ENCODE data around the gene ARR3.
"Not testable (repeated sequence)": the region's sequence is repeated elsewhere in the genome, so short reads cannot be mapped to it uniquely, and the experiment has no call there.

ARR3 gene

DNA sequence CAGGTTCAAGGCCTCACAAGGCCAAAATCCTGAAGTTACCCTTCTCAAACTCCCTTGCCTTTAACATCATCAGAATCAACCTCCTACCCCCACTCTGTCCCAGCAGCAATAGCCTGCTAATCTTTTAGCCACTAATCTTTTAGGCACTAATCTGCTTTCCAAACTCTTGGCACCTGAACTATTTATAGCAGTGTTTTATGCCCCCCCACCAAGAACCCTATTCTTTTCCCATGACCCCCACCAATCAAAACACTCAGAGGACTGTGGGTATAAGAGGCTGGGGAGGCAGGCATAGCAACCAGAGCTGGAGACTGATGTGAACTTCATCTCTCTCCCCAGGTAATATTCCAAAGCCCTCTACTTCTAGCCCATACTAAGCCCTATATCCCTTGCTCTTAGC lies at the start of gene ARR3:
ARR3 (plus strand) TSS at position 301 of the 400 bp plus-strand sequence. CDS start 1,052 bp downstream, outside the sequence.
- no peak for DNase-seq (ENCODE audit: low read depth)

DNA sequence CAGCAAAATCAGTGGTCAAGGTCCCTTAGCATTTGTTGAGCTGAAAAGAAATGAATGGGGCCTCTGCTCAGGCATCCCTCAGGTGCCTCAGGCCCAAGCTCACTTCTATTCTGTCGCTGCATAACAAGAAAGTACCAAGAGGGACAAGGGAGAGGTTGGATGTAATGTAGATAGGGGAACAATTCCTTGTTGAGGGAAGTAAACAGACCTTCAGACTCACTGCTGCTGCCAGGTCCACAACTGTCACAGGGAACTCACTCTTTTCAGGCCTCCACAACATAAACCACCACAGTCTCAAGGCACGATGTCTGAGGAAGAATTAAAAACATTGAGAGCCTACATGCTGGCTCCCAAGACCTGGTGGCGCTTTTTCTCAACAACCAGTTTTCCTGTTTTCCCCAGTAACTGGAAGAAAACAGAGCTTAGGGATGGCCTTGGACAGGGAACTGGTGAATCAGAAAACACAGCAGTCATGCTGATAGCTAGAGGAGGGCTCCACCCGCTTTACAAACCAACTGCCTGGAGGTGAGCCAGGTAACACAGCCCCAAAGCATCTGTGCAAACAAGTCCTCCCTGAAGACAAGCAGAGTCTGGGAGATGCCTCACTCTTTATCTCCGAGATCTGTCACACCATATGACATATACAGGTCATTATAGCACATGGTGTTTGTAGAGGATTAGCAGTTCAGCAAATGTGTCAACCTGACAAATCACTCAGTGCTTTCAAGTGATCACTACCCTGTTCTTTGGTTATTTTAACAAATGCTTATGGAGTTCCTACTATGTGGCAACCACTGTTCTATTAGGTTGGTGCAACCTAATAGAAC lies 48.0 kb upstream of the ARR3 start:
- peak; percentile 37 for DNase-seq (ENCODE audit: low read depth)

DNA sequence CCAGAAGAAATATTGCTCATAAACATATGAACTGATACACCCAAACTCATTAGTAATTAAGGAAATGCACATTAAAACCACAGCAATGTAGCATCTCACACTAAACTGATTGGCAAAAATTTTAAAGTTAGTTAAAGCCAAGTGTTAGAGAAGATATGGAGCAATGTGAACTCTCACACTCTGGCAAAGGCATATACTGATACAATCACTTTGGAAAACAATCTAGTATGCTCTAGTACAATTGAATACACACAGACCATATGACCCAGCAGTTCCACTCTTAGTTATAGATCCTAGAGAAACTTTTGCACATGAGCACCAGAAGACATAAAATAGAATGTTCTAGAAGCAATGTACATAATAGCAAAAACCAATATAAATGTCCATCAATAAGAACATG lies 42.1 kb upstream of the ARR3 start:
- DNase-seq (ENCODE audit: low read depth): no peak

DNA sequence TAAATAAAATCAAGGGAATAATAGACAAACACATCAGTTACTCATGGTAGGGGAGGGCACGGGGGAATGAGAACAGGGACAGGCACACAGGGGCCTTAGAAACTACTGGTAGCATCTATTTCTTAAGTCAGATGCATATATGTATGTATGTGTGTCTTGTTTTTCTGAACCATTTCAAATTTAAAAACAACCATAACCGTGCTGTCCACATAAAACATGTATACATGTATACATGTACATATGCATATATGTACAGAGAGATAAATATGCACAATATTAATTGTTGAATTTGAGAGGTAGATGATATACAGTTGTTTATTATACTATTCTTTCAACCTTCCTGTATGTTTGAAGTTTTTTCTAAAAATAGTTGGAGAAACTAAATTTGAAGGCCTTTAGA lies 41.4 kb upstream of the ARR3 start:
- no peak for DNase-seq (ENCODE audit: low read depth)

DNA sequence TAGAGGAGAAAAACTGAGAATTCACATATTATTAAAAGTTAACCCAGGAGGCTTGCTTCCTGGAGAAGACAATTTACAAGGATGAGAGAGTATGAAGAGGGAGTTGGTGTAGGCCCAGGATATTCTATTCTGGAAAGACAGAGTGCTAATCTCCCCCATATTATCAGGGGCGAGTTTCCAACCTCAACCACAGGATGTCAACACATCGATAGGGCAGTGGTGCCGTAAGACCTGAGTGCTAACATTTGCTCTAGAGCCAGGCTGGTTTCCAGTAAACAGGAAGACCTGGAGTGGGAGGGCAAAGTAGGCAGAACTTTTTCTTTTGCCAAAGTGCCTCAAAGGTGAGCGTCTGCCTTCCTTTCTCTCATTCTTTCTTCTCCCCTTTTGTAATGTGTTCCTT lies 36.5 kb upstream of the ARR3 start:
- DNase-seq (ENCODE audit: low read depth): no peak

DNA sequence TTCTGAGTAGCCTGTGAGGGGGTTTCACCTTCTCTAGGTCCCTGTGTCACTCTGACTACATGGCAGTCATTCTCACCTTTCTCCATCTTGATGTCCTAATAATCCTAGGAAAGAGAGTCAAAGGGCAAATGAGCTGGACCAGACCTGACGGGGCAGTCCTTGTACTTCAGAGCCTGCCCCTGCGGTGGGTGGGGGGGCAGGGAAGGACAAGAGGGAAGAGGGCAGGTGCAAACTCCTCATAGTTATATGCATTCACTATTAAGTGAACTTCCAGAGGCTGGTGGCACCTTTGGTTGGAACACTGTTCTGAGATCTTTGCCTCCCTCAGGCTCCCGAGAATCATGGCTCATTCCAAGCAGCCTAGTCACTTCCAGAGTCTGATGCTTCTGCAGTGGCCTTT lies 33.8 kb upstream of the ARR3 start, which contains the start of gene AWAT1:
AWAT1 (plus strand) TSS at position 301 of the 400 bp plus-strand sequence; CDS start at position 342, 41 bp downstream.
- no peak for DNase-seq (ENCODE audit: low read depth)

DNA sequence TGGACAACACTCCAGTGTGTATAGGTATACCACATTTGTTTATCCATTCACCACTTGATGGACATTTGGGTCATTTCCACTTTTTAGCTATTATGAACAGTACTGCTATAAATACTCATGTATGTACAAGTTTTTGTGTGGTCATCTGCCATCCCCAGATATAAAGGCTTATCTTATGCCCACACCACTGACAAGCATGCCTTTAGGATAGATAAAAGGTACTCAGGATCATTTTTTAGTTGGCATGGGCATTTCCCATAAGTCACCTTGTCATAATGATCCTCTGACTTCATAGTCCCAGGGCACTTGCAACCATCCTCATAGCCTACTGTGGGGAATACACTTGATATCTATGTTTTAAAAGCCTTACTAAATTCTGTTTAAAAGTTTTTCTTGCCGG lies 27.4 kb upstream of the ARR3 start:
- no peak for DNase-seq (ENCODE audit: low read depth)

DNA sequence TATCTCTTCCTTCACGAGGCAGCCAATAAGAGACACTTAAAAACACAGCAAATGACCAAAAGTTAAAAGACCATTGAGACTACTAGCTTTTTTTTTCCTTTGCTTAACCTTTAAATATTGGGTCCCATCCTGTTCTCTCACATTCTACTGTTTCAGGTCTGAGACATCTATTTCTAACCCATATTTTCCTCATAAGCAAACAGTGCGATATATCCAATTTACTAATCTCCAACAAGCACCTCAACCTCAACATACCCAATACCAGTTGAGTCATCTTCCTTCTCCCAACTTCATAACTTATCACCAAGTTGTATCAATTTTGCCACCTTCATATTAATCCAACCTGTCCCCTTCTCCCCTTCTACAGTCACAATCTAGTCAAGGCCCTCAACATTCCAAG lies 26.6 kb upstream of the ARR3 start:
- DNase-seq (ENCODE audit: low read depth): no peak

DNA sequence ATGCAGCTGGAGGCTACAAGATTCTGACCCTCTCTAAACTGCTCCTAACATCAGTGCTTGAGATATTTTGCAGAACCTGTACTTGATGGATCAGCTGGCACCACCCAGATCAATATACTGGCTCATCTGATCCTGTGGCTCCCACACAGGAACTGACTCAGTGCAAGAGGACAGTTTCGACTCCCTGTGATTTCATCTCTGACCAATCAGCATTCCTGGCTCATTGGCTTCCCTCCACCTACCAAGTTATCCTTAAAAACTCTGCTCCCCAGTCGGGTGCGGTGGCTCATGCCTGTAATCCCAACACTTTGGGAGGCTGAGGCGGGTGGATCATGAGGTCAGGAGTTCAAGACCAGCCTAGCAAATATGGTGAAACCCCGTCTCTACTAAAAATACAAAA lies 24.5 kb upstream of the ARR3 start:
- DNase-seq (ENCODE audit: low read depth): not testable (repeated sequence)

DNA sequence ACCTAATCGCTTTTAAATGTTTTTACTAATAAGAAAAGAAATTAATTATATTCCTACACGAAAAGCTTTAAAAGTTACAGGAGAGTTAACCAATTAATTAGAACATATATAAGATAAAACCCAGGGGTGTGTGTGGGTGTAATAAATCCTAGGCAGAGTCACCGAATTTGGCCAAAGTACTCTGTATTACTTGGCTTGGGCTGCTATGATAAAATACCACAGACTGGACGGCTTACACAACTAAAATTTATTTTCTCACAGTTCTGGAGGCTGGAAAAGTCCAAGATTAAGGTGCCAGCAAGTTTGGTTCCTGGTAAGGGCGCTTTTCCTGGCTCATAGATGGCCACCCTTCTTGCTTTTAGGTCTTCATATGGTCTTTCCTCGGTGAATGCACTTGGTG lies 23.3 kb upstream of the ARR3 start:
- no peak for DNase-seq (ENCODE audit: low read depth)

DNA sequence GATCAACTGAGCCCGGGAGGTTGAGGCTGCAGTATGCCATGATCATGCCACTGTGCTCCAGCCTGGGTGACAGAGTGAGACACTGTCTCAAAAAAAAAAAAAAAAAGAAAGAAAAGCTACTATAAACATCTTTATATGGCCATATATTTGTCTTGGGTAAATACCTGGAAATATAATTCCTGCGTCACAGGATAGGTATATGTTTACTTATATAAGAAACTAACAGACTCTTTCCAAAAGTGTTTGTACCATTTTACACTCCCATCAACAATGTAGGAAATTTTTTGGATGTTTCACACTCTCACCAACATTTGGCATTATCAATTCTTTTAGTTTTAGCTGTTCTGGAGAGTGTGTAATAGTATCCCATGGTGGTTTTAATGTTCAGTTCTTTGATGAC lies 20.9 kb upstream of the ARR3 start:
- DNase-seq (ENCODE audit: low read depth): no peak

DNA sequence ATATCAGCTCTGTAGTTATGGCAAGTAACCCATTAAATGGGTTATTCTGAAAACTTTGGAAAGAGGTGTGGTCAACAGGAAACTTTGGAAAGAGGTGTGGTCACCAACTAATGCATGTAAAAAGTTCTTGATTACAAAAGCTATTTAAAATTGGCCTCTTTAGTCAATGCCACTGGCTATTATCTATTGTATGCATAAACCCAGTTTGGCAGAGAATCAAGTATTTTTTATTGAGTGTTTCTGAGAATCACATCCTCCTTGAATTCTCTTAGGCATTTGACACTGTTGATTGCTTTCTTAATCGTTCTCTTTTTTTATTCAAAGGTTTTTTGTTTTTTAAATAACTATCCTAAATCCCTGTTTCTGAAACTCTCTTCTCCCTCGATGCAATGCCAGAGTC lies 15.6 kb upstream of the ARR3 start:
- DNase-seq (ENCODE audit: low read depth): no peak

DNA sequence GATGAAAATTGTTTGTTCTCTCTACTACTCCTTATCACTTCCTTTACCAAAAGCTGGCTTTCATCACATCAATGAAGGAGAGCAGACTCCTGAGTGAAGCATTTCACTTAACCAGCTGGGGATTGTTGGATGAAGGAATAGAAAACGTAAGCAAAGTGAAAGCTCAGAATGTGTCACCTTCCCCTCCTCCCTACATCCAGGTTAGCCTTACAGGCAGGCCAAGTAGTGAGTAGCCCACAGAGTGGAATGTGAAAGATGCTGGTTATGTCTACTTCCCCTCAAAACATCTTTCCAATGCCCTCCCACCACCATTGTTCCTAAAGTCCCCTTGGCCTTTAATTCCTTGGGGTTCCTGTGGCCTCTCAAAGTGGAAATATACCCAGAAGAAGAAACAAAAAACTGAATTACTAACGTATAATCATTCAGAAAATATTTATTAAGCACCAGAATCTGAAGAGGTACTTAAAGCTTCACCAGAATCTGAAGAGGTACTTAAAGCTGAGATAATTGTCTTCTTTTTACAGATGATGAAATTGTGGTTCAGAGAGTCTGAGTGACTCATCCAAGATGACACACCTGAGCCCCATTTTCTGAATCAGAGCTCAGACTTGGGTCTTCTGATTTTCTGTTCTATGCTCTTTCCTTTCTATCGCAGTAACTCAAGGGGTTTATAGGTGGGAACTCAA lies 14.6 kb upstream of the ARR3 start:
- no peak for DNase-seq (ENCODE audit: low read depth)

DNA sequence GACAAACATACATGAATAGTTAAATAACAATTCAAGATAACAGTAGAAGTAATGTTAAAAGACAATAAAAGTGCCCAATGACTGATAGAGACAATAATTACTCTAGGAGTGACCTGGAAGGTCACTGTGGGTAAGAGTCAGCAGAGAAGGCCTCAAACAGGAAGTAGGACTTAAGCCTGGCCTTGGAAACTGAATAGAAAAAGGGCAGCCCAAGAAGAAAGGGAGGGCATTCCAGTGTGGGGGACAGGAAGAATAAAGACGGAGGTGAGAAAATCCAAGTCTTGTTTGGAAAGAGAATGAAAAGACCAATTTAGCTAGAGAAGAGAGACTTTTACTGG lies 14.1 kb upstream of the ARR3 start:
- no peak for DNase-seq (ENCODE audit: low read depth)

DNA sequence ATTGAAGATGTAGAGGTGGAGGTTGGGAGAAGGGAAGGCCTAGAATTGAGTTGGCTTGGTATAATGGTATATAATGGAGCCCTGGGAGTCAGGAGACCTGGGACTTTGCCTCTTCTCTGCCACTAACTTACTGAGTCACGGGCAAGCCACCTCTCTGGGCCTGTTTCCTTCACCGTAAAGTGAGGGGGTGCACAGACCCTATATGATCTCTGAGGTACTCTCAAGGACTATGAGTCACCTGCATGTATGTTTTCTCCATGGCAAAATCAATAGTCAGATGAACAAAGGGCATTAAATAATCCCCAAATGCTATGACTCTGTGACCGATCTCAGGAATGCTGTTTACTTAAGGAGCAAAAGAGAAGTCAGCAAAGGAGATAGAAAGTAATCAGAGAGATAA lies 13.2 kb upstream of the ARR3 start:
- DNase-seq (ENCODE audit: low read depth): no peak

DNA sequence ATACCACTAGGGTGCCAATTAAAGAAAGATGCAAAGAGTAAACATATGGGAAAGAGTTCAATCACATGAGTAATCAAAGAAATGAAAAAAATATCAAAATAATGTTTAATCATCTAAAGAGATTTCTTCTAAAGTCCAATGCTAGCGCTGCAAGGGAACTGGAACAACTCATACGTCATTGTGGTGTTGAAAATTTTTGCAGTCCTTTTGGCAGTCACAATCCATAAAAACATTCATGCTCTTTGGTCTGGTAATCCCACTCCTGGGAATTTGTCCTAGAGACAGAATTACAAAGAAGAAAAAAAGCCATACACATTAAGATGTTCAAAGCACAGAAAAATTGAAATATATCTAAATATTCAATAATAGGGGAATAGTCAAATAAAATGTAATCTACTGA lies 12.7 kb upstream of the ARR3 start:
- DNase-seq (ENCODE audit: low read depth): no peak

DNA sequence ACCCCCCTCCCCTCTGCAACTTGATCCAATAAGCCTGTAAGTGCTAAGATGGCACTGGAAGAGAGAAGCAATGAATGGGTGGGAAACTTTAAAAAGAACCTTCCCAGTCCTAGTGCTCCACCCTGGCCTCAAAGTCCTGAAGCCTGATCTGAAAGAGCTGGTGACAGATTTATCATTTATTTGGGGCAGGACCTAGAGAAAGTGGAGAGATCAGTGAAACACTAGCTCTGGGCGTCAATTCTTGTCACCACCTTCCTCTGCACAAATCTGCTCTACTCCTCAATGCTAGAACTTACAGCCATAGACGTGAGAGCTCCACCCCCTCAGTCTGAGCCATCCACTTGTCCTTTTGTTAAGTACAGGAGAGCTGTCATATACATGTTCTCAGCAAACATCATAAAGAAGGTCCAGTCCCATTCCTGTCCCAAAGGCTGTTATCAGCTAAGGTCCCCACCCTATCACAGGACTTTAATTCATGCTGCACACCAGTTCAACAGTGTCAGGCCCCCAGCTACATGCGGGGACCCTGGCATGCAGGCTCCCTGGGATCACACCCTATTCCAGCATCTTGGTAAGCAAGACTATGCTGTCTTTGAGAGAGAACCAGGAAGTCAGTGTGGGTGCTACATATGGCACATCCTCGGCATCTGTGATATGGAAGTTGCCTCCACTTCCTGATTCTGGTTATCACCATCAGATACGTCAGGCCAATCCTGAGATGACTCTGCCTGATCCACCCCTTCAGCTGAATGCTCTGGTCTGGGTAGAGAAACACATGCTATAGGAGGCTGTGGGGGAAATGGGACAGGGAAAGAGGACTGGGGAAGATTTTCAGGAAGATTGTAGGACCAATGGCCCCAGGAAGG lies 10.5 kb upstream of the ARR3 start:
- DNase-seq (ENCODE audit: low read depth): no peak

DNA sequence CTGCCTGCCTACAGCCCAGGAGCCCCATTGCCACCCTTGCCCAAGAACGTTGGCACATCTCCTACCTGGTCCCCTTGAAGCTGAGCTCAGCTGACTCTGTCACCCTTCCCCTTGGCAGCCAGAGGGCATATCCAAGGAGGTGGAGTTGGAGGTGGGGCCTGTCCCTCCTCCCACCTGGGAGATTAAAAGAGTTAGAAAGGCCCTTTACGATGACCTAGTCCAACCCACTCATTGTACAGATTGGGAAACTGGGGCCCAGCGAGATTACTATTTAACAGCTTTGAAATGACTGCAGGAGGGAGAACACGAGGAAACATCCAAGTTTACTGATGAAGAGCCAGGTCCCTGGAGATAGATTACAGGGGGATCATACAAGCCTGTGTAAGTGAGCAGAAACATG lies 8.0 kb upstream of the ARR3 start, which contains the start of gene P2RY4:
P2RY4 (minus strand) TSS at position 101 of the 400 bp plus-strand sequence. CDS start 580 bp downstream, outside the sequence.
- DNase-seq (ENCODE audit: low read depth): no peak

DNA sequence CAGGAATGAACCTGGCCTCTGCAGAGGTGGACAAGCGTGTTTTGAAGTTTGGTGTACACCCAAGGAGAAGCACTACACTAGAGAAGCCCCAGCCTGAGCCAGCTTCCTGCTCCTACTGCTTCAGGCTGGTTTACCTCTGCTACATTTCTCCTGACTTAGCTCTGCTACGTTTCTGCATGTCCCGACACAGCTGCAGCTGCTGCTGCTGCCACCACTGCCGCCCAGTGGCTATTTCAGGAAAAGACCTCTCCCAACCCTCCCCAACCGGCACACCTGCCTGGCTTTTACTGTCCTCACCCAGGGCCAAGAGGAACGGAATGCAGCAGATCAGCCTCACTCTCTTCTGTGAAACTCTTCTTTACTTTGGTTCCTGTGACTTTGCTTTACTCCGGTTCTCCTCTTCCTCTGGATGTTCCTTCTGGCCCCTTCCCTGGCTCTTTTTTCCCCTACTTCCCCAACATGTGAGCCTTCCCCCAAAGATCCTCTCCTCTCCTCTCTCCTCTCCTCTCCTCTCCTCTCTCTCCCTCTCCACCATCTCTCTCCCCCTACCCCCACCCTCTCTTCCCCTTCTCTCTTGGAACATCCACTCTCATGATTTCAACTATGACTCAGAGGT lies 5.1 kb upstream of the ARR3 start:
- DNase-seq (ENCODE audit: low read depth): no peak

DNA sequence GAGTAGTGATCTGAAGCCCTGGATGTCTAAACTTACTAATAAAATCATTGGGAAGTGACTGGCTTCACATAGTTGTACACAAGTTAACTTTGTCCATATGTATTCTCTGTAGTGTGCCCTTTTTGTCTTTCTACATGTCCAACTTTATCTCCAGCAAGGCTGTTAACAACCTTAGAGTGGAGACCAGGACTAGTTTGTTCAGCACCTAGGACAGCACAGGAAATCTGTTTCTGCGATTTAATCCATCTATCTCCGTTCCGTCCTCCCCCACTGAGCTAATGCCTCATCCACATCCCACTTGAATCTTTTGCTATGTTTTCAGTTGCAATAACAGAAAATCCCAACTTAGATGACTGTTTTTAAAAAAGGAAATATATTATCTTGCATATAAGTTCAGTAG lies 3.4 kb upstream of the ARR3 start:
- DNase-seq (ENCODE audit: low read depth): no peak

DNA sequence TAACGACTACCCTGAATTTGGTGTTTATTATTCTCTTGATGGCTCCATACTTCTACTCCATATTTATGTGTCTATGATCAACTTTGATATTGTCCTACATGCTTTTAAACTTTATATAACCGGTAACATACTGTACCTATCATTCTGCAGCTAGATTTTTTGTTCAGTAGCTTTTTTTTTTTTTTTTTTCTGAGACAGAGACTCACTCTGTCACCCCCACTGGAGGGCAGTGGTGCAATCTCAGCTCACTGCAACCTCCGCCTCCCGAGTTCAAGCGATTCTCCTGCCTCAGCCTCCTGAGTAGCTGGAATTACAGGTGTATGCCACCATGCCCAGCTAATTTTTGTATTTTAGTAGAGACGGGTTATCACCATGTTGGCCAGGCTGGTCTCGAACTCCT lies 5.9 kb downstream of the ARR3 start:
- DNase-seq (ENCODE audit: low read depth): not testable (repeated sequence)

DNA sequence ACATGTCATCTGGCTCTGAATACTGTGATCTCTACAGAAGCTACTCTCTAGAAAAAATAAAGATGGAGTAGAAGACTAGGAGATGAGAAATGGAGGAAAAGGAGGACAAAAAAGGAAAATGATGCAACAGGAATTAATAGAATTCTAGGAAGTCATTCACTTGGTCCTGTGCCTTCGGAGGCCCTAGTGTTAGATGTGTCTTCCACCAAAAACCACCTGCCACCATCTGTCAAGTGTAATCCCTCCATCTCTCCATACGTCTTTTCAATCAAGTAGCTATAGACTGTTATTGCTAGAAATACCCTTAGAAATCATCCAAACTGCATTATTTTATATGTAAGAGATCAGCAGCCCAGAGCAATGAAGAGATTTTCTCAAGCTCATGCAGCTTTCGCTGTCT lies 10.9 kb downstream of the ARR3 start:
- DNase-seq (ENCODE audit: low read depth): no peak

Data from GM04504 (cell line).